Smooth muscle cell (in vitro differentiated cells): ENCODE data around the gene MMP8. TPM values are rescaled to one million over a fixed set of nuclear protein-coding genes. Genes with fewer than 3 reads are reported as not detected.

ENCODE experiments used
- DNase-seq: peaks from one replicate; lab custom pipeline; 2025; ENCODE audit not compliant: unreplicated experiment; lab: John Stamatoyannopoulos, UW
- H2AFZ ChIP-seq: fragments of 200-600 bp; sonication (generic); 2 replicates; pipeline ENCODE4 v1.6.0; 2016; ENCODE audit warnings: antibody characterized with exemption, low read depth, mild to moderate bottlenecking
- H3F3A ChIP-seq: fragments of 200-600 bp; sonication (generic); 2 replicates; pipeline ENCODE4 v1.6.0; 2017; ENCODE audit warnings: antibody characterized with exemption, low read depth
- H3K27ac ChIP-seq: fragments of 200-600 bp; sonication (generic); 2 replicates; pipeline ENCODE4 v1.5.1; 2016; ENCODE audit warnings: low read depth, mild to moderate bottlenecking
- H3K27me3 ChIP-seq: fragments of 200-600 bp; sonication (generic); 2 replicates; pipeline ENCODE4 v1.6.1; 2016; ENCODE audit warnings: low read depth, mild to moderate bottlenecking
- H3K36me3 ChIP-seq: fragments of 200-600 bp; sonication (generic); 2 replicates; pipeline ENCODE4 v1.5.1; 2016; ENCODE audit warnings: low read depth
- H3K4me1 ChIP-seq: fragments of 200-600 bp; sonication (generic); 2 replicates; pipeline ENCODE4 v1.5.1; 2016; ENCODE audit warnings: low read depth
- H3K4me2 ChIP-seq: fragments of 200-600 bp; sonication (generic); 2 replicates; pipeline ENCODE4 v1.6.0; 2016; ENCODE audit warnings: mild to moderate bottlenecking
- H3K4me3 ChIP-seq: fragments of 200-600 bp; sonication (generic); 2 replicates; pipeline ENCODE4 v1.5.1; 2016; ENCODE audit warnings: mild to moderate bottlenecking
- H3K79me2 ChIP-seq: fragments of 200-600 bp; sonication (generic); 2 replicates; pipeline ENCODE4 v1.6.0; 2016; ENCODE audit warnings: low read depth, mild to moderate bottlenecking
- H3K9ac ChIP-seq: fragments of 200-600 bp; sonication (generic); 2 replicates; pipeline ENCODE4 v1.6.0; 2016; ENCODE audit warnings: low read depth
- H3K9me3 ChIP-seq: fragments of 200-600 bp; sonication (generic); replicated peaks from 2 replicates; pipeline ENCODE4 v1.5.1; 2016; ENCODE audit warnings: low read depth
- H4K20me1 ChIP-seq: fragments of 200-600 bp; sonication (generic); 2 replicates; pipeline ENCODE4 v1.6.0; 2016; ENCODE audit warnings: low read depth
- WGBS: methylation state at CpG from one replicate; pipeline ENCODE4 v1.1.7; 2016; ENCODE audit warnings: low lambda C conversion rate; 5-methylcytosine and 5-hydroxymethylcytosine counted together
- polyA plus RNA-seq: library from polyadenylated mRNA; unstranded; fragments of >200 nt; fragmentation: Nextera tagmentation; extraction: Ambion mirVana; gene quantifications from 2 replicates; pipeline ENCODE4 v1.2.1, GENCODE V29; 2016
- total RNA-seq: library from RNA; depleted of rRNA; stranded (reverse); fragments of >200 nt; gene quantifications from 2 replicates; pipeline ENCODE4 v1.2.3, GENCODE V29; 2014
- TF ChIP-seq, protein P1 (sequence below): fragments of 200-600 bp; sonication (generic); IDR thresholded peaks from 2 replicates; pipeline ENCODE4 v1.5.1; 2017; ENCODE audit warnings: borderline replicate concordance, mild to moderate bottlenecking, antibody characterized with exemption; ENCODE audit not compliant: insufficient read depth, poor library complexity, severe bottlenecking

Gene MMP8
- total and polyA plus RNA-seq, 2 experiments from 2014 or later, result 0.81 TPM; not detected in 1

DNA sequence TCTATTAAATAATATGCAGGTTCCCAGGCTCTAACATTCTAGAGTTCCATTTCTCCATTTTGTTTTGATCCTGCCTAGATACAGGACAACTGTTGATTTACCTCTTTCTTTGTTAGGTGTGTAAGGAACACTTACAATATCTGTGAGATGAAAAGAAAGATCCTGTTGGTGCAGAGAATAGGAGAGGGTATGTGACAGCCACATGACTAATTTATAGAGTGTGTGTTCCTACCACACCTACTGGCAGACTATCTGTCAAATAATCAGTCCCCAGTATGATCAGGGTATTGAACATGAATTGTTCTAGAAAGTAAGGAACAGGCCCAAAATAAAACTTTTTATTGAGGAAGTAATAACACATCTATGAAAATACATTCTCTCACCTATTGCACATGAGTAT lies 45.4 kb upstream of the MMP8 start:
- no peaks in the 10 kb centered on the region for H3K36me3 ChIP-seq
- no peaks in the 10 kb centered on the region for H3K9me3 ChIP-seq
- TF ChIP-seq, protein P1, sequence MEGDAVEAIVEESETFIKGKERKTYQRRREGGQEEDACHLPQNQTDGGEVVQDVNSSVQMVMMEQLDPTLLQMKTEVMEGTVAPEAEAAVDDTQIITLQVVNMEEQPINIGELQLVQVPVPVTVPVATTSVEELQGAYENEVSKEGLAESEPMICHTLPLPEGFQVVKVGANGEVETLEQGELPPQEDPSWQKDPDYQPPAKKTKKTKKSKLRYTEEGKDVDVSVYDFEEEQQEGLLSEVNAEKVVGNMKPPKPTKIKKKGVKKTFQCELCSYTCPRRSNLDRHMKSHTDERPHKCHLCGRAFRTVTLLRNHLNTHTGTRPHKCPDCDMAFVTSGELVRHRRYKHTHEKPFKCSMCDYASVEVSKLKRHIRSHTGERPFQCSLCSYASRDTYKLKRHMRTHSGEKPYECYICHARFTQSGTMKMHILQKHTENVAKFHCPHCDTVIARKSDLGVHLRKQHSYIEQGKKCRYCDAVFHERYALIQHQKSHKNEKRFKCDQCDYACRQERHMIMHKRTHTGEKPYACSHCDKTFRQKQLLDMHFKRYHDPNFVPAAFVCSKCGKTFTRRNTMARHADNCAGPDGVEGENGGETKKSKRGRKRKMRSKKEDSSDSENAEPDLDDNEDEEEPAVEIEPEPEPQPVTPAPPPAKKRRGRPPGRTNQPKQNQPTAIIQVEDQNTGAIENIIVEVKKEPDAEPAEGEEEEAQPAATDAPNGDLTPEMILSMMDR, result no peak
- H3K4me2 ChIP-seq, result no peak overlapping the region
- H2AFZ ChIP-seq, result no peak overlapping the region
- H3F3A ChIP-seq, result no peaks in the 10 kb centered on the region
- H4K20me1 ChIP-seq, result no peaks in the 10 kb centered on the region
- no peak overlapping the region for H3K4me3 ChIP-seq
- no peak overlapping the region for H3K27ac ChIP-seq
- DNase-seq, result no peak
- H3K4me1 ChIP-seq, result no peaks in the 10 kb centered on the region
- no peaks in the 10 kb centered on the region for H3K27me3 ChIP-seq
- no peak overlapping the region for H3K9ac ChIP-seq
- H3K79me2 ChIP-seq, result no peaks in the 10 kb centered on the region

- no peaks in the 10 kb centered on the region for H3K9me3 ChIP-seq
- no peak overlapping the region for H3K9ac ChIP-seq
- H3K4me1 ChIP-seq, result no peaks in the 10 kb centered on the region
- TF ChIP-seq, protein P1, result no peak
- peaks cover 1% of the 10 kb centered on the region for H3F3A ChIP-seq
- H3K27me3 ChIP-seq, result no peaks in the 10 kb centered on the region
- no peak overlapping the region for H3K4me3 ChIP-seq
- H3K36me3 ChIP-seq, result no peaks in the 10 kb centered on the region
- no peaks in the 10 kb centered on the region for H3K79me2 ChIP-seq
- no peak overlapping the region for H3K27ac ChIP-seq
- WGBS, result 97% methylated on average over 18 of the region's 18 CpGs
- DNase-seq, result no peak
- no peaks in the 10 kb centered on the region for H4K20me1 ChIP-seq
- no peak overlapping the region for H2AFZ ChIP-seq
- H3K4me2 ChIP-seq, result no peak overlapping the region
These were observed 43.0 kb upstream of the MMP8 start for GRCh38 chr11:102767800-102768199.

GRCh38 chr11:102763440-102763839 lies 38.7 kb upstream of the MMP8 start:
- Histone ChIP-seq H2AFZ (no peak overlapping the region), H3K4me3 (no peak overlapping the region), H3K27me3 (no peaks in the 10 kb centered on the region), H3K9ac (no peak overlapping the region), H3K4me1 (peaks cover 13% of the 10 kb centered on the region), H3K4me2 (peak overlapping the region; percentile 24), H3K9me3 (no peaks in the 10 kb centered on the region), H3K79me2 (no peaks in the 10 kb centered on the region), H4K20me1 (no peaks in the 10 kb centered on the region), H3K36me3 (no peaks in the 10 kb centered on the region), H3K27ac (no peak overlapping the region), H3F3A (peaks cover 13% of the 10 kb centered on the region)
- TF ChIP-seq, protein P1, result no peak
- no peak for DNase-seq
- WGBS, result 62% methylated on average over 2 of the region's 2 CpGs

GRCh38 chr11:102762361-102762767 lies 37.6 kb upstream of the MMP8 start:
- no peak for DNase-seq
- Histone ChIP-seq H3K27me3 (no peaks in the 10 kb centered on the region), H3K79me2 (no peaks in the 10 kb centered on the region), H3K4me2 (peak overlapping the region; percentile 53), H3K36me3 (no peaks in the 10 kb centered on the region), H2AFZ (no peak overlapping the region), H3K4me1 (peaks cover 13% of the 10 kb centered on the region), H3K4me3 (no peak overlapping the region), H3F3A (peaks cover 13% of the 10 kb centered on the region), H3K27ac (peak overlapping the region; percentile 81), H4K20me1 (no peaks in the 10 kb centered on the region), H3K9me3 (no peaks in the 10 kb centered on the region), H3K9ac (no peak overlapping the region)
- TF ChIP-seq, protein P1, result no peak
- WGBS, result 19% methylated on average over 2 of the region's 2 CpGs
